GM12878 (cell line): Measurements from ENCODE around the gene UBE2Q2. TPM values are rescaled to one million over a fixed set of nuclear protein-coding genes. Genes with fewer than 3 reads are reported as not detected.

Source experiments
- ATAC-seq: fragments of 200-7000 bp; cut with Tn5 transposase; 3 replicates; pipeline ENCODE4 v1.9.1; 2020; ENCODE audit warnings: mild to moderate bottlenecking, moderate library complexity
- BruUV-seq: library from RNA; stranded (reverse); fragments of 400-500 nt; replicated peaks from 2 replicates; lab custom pipeline; 2021; lab: Mats Ljungman, UMichigan
- CTCF ChIA-PET: fragments of 300-600 bp; sonication (Branson Sonifier 250); formaldehyde crosslinking; extraction: SDS; loops from one replicate; lab custom pipeline; 2021; ENCODE audit warnings: inconsistent platforms; lab: Yijun Ruan, JAX
- POLR2A ChIA-PET: fragments of 350-600 bp; formaldehyde crosslinking; extraction: SDS; loops from one replicate; lab custom pipeline; 2021; ENCODE audit warnings: inconsistent platforms; lab: Charles Lee
- RAD21 ChIA-PET: fragments of 300-600 bp; sonication (Branson Sonifier 250); formaldehyde crosslinking; loops from one replicate; lab custom pipeline; 2023; ENCODE audit warnings: antibody characterized with exemption; ENCODE audit not compliant: unreplicated experiment; lab: Charles Lee
- SMC1A ChIA-PET: fragments of 300-600 bp; sonication (Branson Sonifier 250); formaldehyde crosslinking; loops from one replicate; lab custom pipeline; 2023; ENCODE audit not compliant: unreplicated experiment, uncharacterized antibody; lab: Charles Lee
- DNase-seq: peaks from one replicate; pipeline ENCODE4 v3.0.0-alpha.2; 2011; ENCODE audit warnings: low read depth, low spot score
- FAIRE-seq: peaks from 3 replicates; lab custom pipeline; 2011; peaks lifted over from hg19 to GRCh38; lab: Jason Lieb, UNC
- H2AFZ ChIP-seq: 2 replicates; pipeline ENCODE4 v1.6.0; 2011; ENCODE audit warnings: low read depth, low read length, control low read depth; ENCODE audit not compliant: control insufficient read depth
- H3K27ac ChIP-seq: 2 replicates; pipeline ENCODE4 v1.5.1; 2011; ENCODE audit warnings: control low read depth; ENCODE audit not compliant: control insufficient read depth, insufficient read depth
- H3K27me3 ChIP-seq, 2 experiments: replicated peaks in 1 of 2; 2 replicates each; pipeline versions ENCODE4 v1.6.0 to v1.6.1; 2011; ENCODE audit warnings: low read length in 1 of 2; ENCODE audit not compliant: control insufficient read depth in 2 of 2, insufficient read depth in 2 of 2
- H3K36me3 ChIP-seq, 2 experiments: 2 replicates each; pipeline ENCODE4 v1.5.1; 2011; ENCODE audit warnings: low read length in 1 of 2; ENCODE audit not compliant: control insufficient read depth in 2 of 2, insufficient read depth in 2 of 2
- H3K4me1 ChIP-seq: 2 replicates; pipeline ENCODE4 v1.6.1; 2011; ENCODE audit warnings: mild to moderate bottlenecking, low read length, moderate library complexity, mixed read lengths; ENCODE audit not compliant: control insufficient read depth, insufficient read depth
- H3K4me2 ChIP-seq: 2 replicates; pipeline ENCODE4 v1.6.0; 2011; ENCODE audit warnings: control low read depth; ENCODE audit not compliant: control insufficient read depth, insufficient read depth
- H3K4me3 ChIP-seq: fragments of 200-600 bp; sonication (generic); 2 replicates; pipeline ENCODE4 v1.5.1; 2016
- H3K79me2 ChIP-seq: 2 replicates; pipeline ENCODE4 v1.6.0; 2011; ENCODE audit warnings: low read length; ENCODE audit not compliant: control insufficient read depth, insufficient read depth
- H3K9ac ChIP-seq: 2 replicates; pipeline ENCODE4 v1.8.0; 2011; ENCODE audit warnings: low read length, control low read depth, mixed read lengths; ENCODE audit not compliant: control insufficient read depth, insufficient read depth
- H3K9me3 ChIP-seq: replicated peaks from 3 replicates; pipeline ENCODE4 v1.5.1; 2011; ENCODE audit warnings: mild to moderate bottlenecking, low read length; ENCODE audit not compliant: control insufficient read depth, insufficient read depth
- H4K20me1 ChIP-seq: 2 replicates; pipeline ENCODE4 v1.6.0; 2011; ENCODE audit not compliant: control insufficient read depth, insufficient read depth
- CBFB ChIP-seq: IDR thresholded peaks from 2 replicates; pipeline ENCODE4 v1.6.1; 2016; ENCODE audit warnings: antibody characterized with exemption, low read depth
- HCFC1 ChIP-seq: fragments of 150-350 bp; IDR thresholded peaks from 2 replicates; pipeline ENCODE4 v1.6.1; 2014; ENCODE audit warnings: low read length
- HDAC2 ChIP-seq: fragments of 200-600 bp; sonication (generic); IDR thresholded peaks from 2 replicates; pipeline ENCODE4 v1.6.1; 2017
- LARP7 ChIP-seq: fragments of 450-650 bp; IDR thresholded peaks from 2 replicates; pipeline ENCODE4 v1.6.1; 2017; ENCODE audit warnings: mild to moderate bottlenecking
- NRF1 ChIP-seq: conservative IDR thresholded peaks from 2 replicates; pipeline ENCODE4 v1.6.1; 2011; ENCODE audit warnings: mild to moderate bottlenecking, low read depth, low read length, improper control_type of control experiment
- PAX5 ChIP-seq: IDR thresholded peaks from 2 replicates; pipeline ENCODE4 v1.6.1; 2011; ENCODE audit warnings: low read depth, low read length, borderline replicate concordance
- PAX8 ChIP-seq: fragments of 450-650 bp; IDR thresholded peaks from 2 replicates; pipeline ENCODE4 v1.6.1; 2017; ENCODE audit warnings: mild to moderate bottlenecking, moderate library complexity
- RAD51 ChIP-seq: fragments of 450-650 bp; IDR thresholded peaks from 2 replicates; pipeline ENCODE4 v1.6.1; 2016; ENCODE audit warnings: moderate library complexity, mild to moderate bottlenecking, inconsistent platforms
- RB1 ChIP-seq: fragments of 450-650 bp; formaldehyde crosslinking; IDR thresholded peaks from 2 replicates; pipeline ENCODE4 v1.6.1; 2017; ENCODE audit warnings: mild to moderate bottlenecking, borderline replicate concordance
- RFX5 ChIP-seq: IDR thresholded peaks from 2 replicates; pipeline ENCODE4 v1.6.1; 2011; ENCODE audit warnings: low read depth, low read length, improper control_type of control experiment
- RUNX3 ChIP-seq: IDR thresholded peaks from 2 replicates; pipeline ENCODE4 v1.6.1; 2012; ENCODE audit warnings: low read length, inconsistent platforms
- SIX5 ChIP-seq: IDR thresholded peaks from 2 replicates; pipeline ENCODE4 v1.6.1; 2011; ENCODE audit warnings: mild to moderate bottlenecking, low read depth, low read length, moderate library complexity; ENCODE audit not compliant: severe bottlenecking
- SMAD5 ChIP-seq: IDR thresholded peaks from 2 replicates; pipeline ENCODE4 v1.6.1; 2016; ENCODE audit warnings: antibody characterized with exemption, low read depth
- SMARCA5 ChIP-seq: fragments of 450-650 bp; IDR thresholded peaks from 2 replicates; pipeline ENCODE4 v1.6.1; 2017; ENCODE audit warnings: mild to moderate bottlenecking
- YY1 ChIP-seq: IDR thresholded peaks from 2 replicates; pipeline ENCODE4 v1.6.1; 2011; ENCODE audit warnings: low read depth, mild to moderate bottlenecking, low read length
- WGBS: methylation state at CpG from one replicate; pipeline ENCODE4 v1.1.6; 2016; ENCODE audit warnings: low lambda C conversion rate; ENCODE audit not compliant: insufficient replicate concordance, insufficient coverage; ENCODE audit errors: missing lambda C conversion rate; 5-methylcytosine and 5-hydroxymethylcytosine counted together
- in situ Hi-C: fragments of 300-500 bp; cut with MboI; formaldehyde crosslinking; loops from 9 replicates; pipeline ENCODE4 v1.14.3; 2018; ENCODE audit warnings: mixed read lengths
- intact Hi-C: fragments of 100-400 bp; cut with micrococcal nuclease; formaldehyde crosslinking; loops from one replicate; pipeline ENCODE4 v1.14.2; 2022; ENCODE audit not compliant: unreplicated experiment
- polyA plus RNA-seq, 11 experiments: library from polyadenylated mRNA; depleted of rRNA in 4 of 11; unstranded in 6 of 11; stranded (reverse) in 5 of 11; fragments of >200 nt; fragmentation: Nextera tagmentation in 4 of 11; fragmentation: Illumina TruSeq in 1 of 11; extraction: Ambion mirVana in 4 of 11; extraction: Trizol in 1 of 11; gene quantifications; 1 replicate in 1 of 11; 2 replicates in 10 of 11; pipeline versions ENCODE4 v1.2.1 to v1.2.3, GENCODE V29; 2011 to 2016; ENCODE audit warnings: inconsistent platforms in 2 of 11, missing spikeins in 2 of 11, low read depth in 1 of 11
- total RNA-seq, 4 experiments: library from RNA; depleted of rRNA in 3 of 4; stranded (reverse); fragments of >200 nt in 3 of 4; fragmentation: Illumina TruSeq in 1 of 4; extraction: Trizol in 1 of 4; gene quantifications; 2 replicates each; pipeline versions ENCODE4 v1.2.1 to v1.2.3, GENCODE V29; 2013 to 2021
- TF ChIP-seq, protein P1 (sequence below): fragments of 450-650 bp; IDR thresholded peaks from 2 replicates; pipeline ENCODE4 v1.6.1; 2017; ENCODE audit warnings: low read depth, mild to moderate bottlenecking, moderate library complexity
- TF ChIP-seq, protein P2 (sequence below): IDR thresholded peaks from 2 replicates; pipeline ENCODE4 v1.6.1; 2011; ENCODE audit warnings: mild to moderate bottlenecking, low read depth, low read length, moderate library complexity; ENCODE audit not compliant: insufficient replicate concordance

UBE2Q2 gene
- total and polyA plus RNA-seq, 10 of the 15 experiments (the other 5 are each of a cell fraction or from before 2014, with no cell fraction given) = 11.1 to 31.9 (median 21.6) TPM

DNA sequence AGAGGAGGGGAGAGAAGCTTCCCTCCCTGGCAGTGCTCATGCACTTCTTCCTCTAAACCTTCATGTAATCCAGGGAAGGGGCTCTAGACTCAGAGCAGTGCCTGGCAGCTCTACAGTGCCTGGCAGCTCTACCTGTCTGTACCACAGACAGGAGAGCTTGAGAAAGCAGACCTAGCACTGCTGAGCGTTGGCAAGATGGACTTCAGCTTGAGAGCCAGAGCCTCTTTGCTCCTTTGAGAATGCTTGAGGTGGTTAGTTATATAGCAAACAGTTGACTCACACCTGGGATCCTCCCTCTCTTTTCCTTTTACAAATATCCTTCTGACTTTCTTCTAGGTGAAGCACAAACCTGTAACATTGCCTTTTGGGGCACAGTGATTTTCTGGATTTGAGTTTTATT lies 81.3 kb downstream of the UBE2Q2 start:
- H3K27me3 ChIP-seq = no peaks in the 10 kb centered on the region
- no peak for TF ChIP-seq YY1
- TF ChIP-seq SMAD5 = no peak
- TF ChIP-seq RAD51 = no peak
- TF ChIP-seq RB1 = no peak
- no peak for TF ChIP-seq HCFC1
- no peak for TF ChIP-seq SMARCA5
- TF ChIP-seq CBFB = no peak
- TF ChIP-seq SIX5 = no peak
- no peak for TF ChIP-seq PAX5
- TF ChIP-seq HDAC2 = no peak
- TF ChIP-seq NRF1 = no peak
- TF ChIP-seq, protein P1, sequence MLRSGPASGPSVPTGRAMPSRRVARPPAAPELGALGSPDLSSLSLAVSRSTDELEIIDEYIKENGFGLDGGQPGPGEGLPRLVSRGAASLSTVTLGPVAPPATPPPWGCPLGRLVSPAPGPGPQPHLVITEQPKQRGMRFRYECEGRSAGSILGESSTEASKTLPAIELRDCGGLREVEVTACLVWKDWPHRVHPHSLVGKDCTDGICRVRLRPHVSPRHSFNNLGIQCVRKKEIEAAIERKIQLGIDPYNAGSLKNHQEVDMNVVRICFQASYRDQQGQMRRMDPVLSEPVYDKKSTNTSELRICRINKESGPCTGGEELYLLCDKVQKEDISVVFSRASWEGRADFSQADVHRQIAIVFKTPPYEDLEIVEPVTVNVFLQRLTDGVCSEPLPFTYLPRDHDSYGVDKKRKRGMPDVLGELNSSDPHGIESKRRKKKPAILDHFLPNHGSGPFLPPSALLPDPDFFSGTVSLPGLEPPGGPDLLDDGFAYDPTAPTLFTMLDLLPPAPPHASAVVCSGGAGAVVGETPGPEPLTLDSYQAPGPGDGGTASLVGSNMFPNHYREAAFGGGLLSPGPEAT = no peak
- TF ChIP-seq PAX8 = no peak
- TF ChIP-seq LARP7 = no peak
- TF ChIP-seq RUNX3 = no peak
- TF ChIP-seq RFX5 = no peak
- TF ChIP-seq, protein P2, sequence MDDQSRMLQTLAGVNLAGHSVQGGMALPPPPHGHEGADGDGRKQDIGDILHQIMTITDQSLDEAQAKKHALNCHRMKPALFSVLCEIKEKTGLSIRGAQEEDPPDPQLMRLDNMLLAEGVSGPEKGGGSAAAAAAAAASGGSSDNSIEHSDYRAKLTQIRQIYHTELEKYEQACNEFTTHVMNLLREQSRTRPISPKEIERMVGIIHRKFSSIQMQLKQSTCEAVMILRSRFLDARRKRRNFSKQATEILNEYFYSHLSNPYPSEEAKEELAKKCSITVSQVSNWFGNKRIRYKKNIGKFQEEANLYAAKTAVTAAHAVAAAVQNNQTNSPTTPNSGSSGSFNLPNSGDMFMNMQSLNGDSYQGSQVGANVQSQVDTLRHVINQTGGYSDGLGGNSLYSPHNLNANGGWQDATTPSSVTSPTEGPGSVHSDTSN = no peak
- POLR2A ChIA-PET = no interaction called here
- no peak overlapping the region for H3K9ac ChIP-seq
- BruUV-seq = no TSS peak
- CTCF ChIA-PET = interaction anchor here (0.8 to 1.9 kb wide), 4 partner anchors 16 to 134 kb away, joined by 3 to 8 read pairs (median 6); no protein-coding TSS in a partner anchor
- no peak overlapping the region for H3K4me2 ChIP-seq
- H3K4me1 ChIP-seq = peaks cover 7% of the 10 kb centered on the region
- peaks cover 9% of the 10 kb centered on the region in 2 experiments; a peak in 3 of 4 replicates for H3K36me3 ChIP-seq
- peaks cover 9% of the 10 kb centered on the region for H3K79me2 ChIP-seq
- in situ Hi-C loops (no loop called here), intact Hi-C loops (no loop called here)
- RAD21 ChIA-PET = interaction anchor here (1.4 kb wide), 1 partner anchor 215 kb away, joined by 4 read pairs; no protein-coding TSS in a partner anchor
- 100% methylated on average over 1 of the region's 1 CpG for WGBS
- no peak for FAIRE-seq
- H3K27ac ChIP-seq = no peak overlapping the region
- H2AFZ ChIP-seq = no peak overlapping the region
- H3K9me3 ChIP-seq = no peaks in the 10 kb centered on the region
- H4K20me1 ChIP-seq = no peaks in the 10 kb centered on the region
- no peak for DNase-seq
- no peak for ATAC-seq
- H3K4me3 ChIP-seq = no peak overlapping the region
- SMC1A ChIA-PET = interaction anchor here (0.7 to 2.4 kb wide), 5 partner anchors 10 to 134 kb away, joined by 3 to 7 read pairs (median 3); no protein-coding TSS in a partner anchor
